ENCODE data around the gene ERF. TPM values are rescaled to one million over a fixed set of nuclear protein-coding genes. Genes with fewer than 3 reads are reported as not detected.

Gene ERF
- total RNA-seq, 1 donor from 2014 or later: 11.6 TPM

- H3K27me3 ChIP-seq (ENCODE audit: control insufficient read depth, insufficient read depth, low read length): no peaks in the 10 kb centered on the region
- FAIRE-seq (peak; percentile 98), DNase-seq (ENCODE audit: low read depth) (peak; percentile 93)
- H3K36me3 ChIP-seq (ENCODE audit: control insufficient read depth, insufficient read depth, low read length): peaks cover 16% of the 10 kb centered on the region
- no peak for TF ChIP-seq CTCF (IDR thresholded peaks at IDR 0.05; ENCODE audit: insufficient read depth, low read length, severe bottlenecking)
- peak overlapping the region; percentile 45 for H3K4me3 ChIP-seq (ENCODE audit: low read depth, low read length)
Observed at GRCh38 chr19:42283188-42284065, 28.5 kb upstream of the ERF start.

- Histone ChIP-seq H3K4me3 (ENCODE audit: low read depth, low read length) (no peak overlapping the region), H3K36me3 (ENCODE audit: control insufficient read depth, insufficient read depth, low read length) (peaks cover 11% of the 10 kb centered on the region), H3K27me3 (ENCODE audit: control insufficient read depth, insufficient read depth, low read length) (no peaks in the 10 kb centered on the region)
- FAIRE-seq (no peak), DNase-seq (ENCODE audit: low read depth) (no peak)
- no peak for TF ChIP-seq CTCF (IDR thresholded peaks at IDR 0.05; ENCODE audit: insufficient read depth, low read length, severe bottlenecking)
Observed at GRCh38 chr19:42282819-42283187, 27.9 kb upstream of the ERF start.

GRCh38 chr19:42281827-42282762 is 27.2 kb upstream of the ERF start:
- no peak for TF ChIP-seq CTCF (IDR thresholded peaks at IDR 0.05; ENCODE audit: insufficient read depth, low read length, severe bottlenecking)
- DNase-seq (ENCODE audit: low read depth) (no peak), FAIRE-seq (no peak)
- H3K4me3 ChIP-seq (ENCODE audit: low read depth, low read length): no peak overlapping the region
- H3K36me3 ChIP-seq (ENCODE audit: control insufficient read depth, insufficient read depth, low read length): peaks cover 4% of the 10 kb centered on the region
- H3K27me3 ChIP-seq (ENCODE audit: control insufficient read depth, insufficient read depth, low read length): no peaks in the 10 kb centered on the region

GRCh38 chr19:42281146-42281826 is 26.4 kb upstream of the ERF start:
- FAIRE-seq (no peak), DNase-seq (ENCODE audit: low read depth) (peak; percentile 59)
- Histone ChIP-seq H3K36me3 (ENCODE audit: control insufficient read depth, insufficient read depth, low read length) (no peaks in the 10 kb centered on the region), H3K4me3 (ENCODE audit: low read depth, low read length) (no peak overlapping the region), H3K27me3 (ENCODE audit: control insufficient read depth, insufficient read depth, low read length) (no peaks in the 10 kb centered on the region)
- TF ChIP-seq CTCF (IDR thresholded peaks at IDR 0.05; ENCODE audit: insufficient read depth, low read length, severe bottlenecking): peak; percentile 6

GRCh38 chr19:42280815-42281145 is 25.9 kb upstream of the ERF start:
- DNase-seq (ENCODE audit: low read depth): no peak

More at GRCh38 chr19:42280815-42281145, 25.9 kb upstream of the ERF start:
- Histone ChIP-seq H3K4me3 (ENCODE audit: low read depth, low read length) (peak overlapping the region; percentile 57), H3K27me3 (ENCODE audit: control insufficient read depth, insufficient read depth, low read length) (no peaks in the 10 kb centered on the region), H3K36me3 (ENCODE audit: control insufficient read depth, insufficient read depth, low read length) (no peaks in the 10 kb centered on the region)
- FAIRE-seq: no peak
- TF ChIP-seq CTCF (IDR thresholded peaks at IDR 0.05; ENCODE audit: insufficient read depth, low read length, severe bottlenecking): no peak

Measured in bronchial epithelial cell (primary cell).